Loucy (cell line): Measurements from ENCODE around the gene MYO3B.

Experiments
- H2AFZ ChIP-seq: fragments of 200-600 bp; sonication (generic); 2 replicates; pipeline ENCODE4 v1.6.0; 2016; ENCODE audit warnings: antibody characterized with exemption, mild to moderate bottlenecking, low read length, moderate library complexity
- H3F3A ChIP-seq: fragments of 200-600 bp; 2 replicates; pipeline ENCODE4 v1.6.0; 2016; ENCODE audit warnings: antibody characterized with exemption, low read depth, mild to moderate bottlenecking
- H3K27me3 ChIP-seq: fragments of 200-600 bp; sonication (generic); 2 replicates; pipeline ENCODE4 v1.6.1; 2014; ENCODE audit warnings: low read length, mild to moderate bottlenecking; ENCODE audit not compliant: insufficient read depth, poor library complexity, severe bottlenecking
- H3K36me3 ChIP-seq: fragments of 200-600 bp; sonication (generic); 2 replicates; pipeline ENCODE4 v1.6.1; 2016; ENCODE audit warnings: low read length; ENCODE audit not compliant: insufficient read depth
- H3K4me1 ChIP-seq: fragments of 200-600 bp; sonication (generic); 2 replicates; pipeline ENCODE4 v1.5.1; 2014; ENCODE audit warnings: low read length, mild to moderate bottlenecking; ENCODE audit not compliant: insufficient read depth, poor library complexity, severe bottlenecking
- H3K4me2 ChIP-seq: fragments of 200-600 bp; sonication (generic); 2 replicates; pipeline ENCODE4 v1.6.0; 2014; ENCODE audit warnings: antibody characterized with exemption, low read length, low read depth, mild to moderate bottlenecking; ENCODE audit not compliant: poor library complexity, severe bottlenecking
- H3K4me3 ChIP-seq: fragments of 200-600 bp; sonication (generic); 2 replicates; pipeline ENCODE4 v1.5.1; 2014; ENCODE audit warnings: low read length, mild to moderate bottlenecking, mixed read lengths; ENCODE audit not compliant: poor library complexity, severe bottlenecking
- H3K79me2 ChIP-seq: fragments of 200-600 bp; sonication (generic); 2 replicates; pipeline ENCODE4 v1.6.1; 2014; ENCODE audit warnings: low read length; ENCODE audit not compliant: insufficient read depth
- H3K9ac ChIP-seq: fragments of 200-600 bp; sonication (generic); 2 replicates; pipeline ENCODE4 v1.6.0; 2014; ENCODE audit warnings: mild to moderate bottlenecking, low read depth, low read length, moderate library complexity; ENCODE audit not compliant: poor library complexity, severe bottlenecking
- H3K9me2 ChIP-seq: fragments of 200-600 bp; sonication (generic); replicated peaks from 2 replicates; pipeline ENCODE4 v1.6.1; 2016; ENCODE audit warnings: low read depth, low read length, mixed read lengths
- H3K9me3 ChIP-seq: fragments of 200-600 bp; sonication (generic); 2 replicates; pipeline ENCODE4 v1.6.1; 2014; ENCODE audit warnings: mild to moderate bottlenecking, antibody characterized with exemption, low read length, low read depth; ENCODE audit not compliant: insufficient read depth
- H4K20me1 ChIP-seq: fragments of 200-600 bp; sonication (generic); 2 replicates; pipeline ENCODE4 v1.6.0; 2014; ENCODE audit warnings: antibody characterized with exemption, low read length, mild to moderate bottlenecking; ENCODE audit not compliant: insufficient read depth, poor library complexity, severe bottlenecking
- CTCF ChIP-seq: fragments of 200-600 bp; sonication (generic); conservative IDR thresholded peaks from 2 replicates; pipeline ENCODE4 v1.5.1; 2014; ENCODE audit warnings: mild to moderate bottlenecking, antibody characterized with exemption, low read length
- EZH2phosphoT487 ChIP-seq: fragments of 200-600 bp; IDR thresholded peaks from 2 replicates; pipeline ENCODE4 v1.6.1; 2018; ENCODE audit warnings: antibody characterized with exemption, mild to moderate bottlenecking, moderate library complexity, borderline replicate concordance

MYO3B gene

GRCh38 chr2:170216428-170216827 lies 38.5 kb downstream of the MYO3B start:
- no peak overlapping the region for H3K9ac ChIP-seq

GRCh38 chr2:170216981-170217380 lies 39.0 kb downstream of the MYO3B start:
- Histone ChIP-seq H3K4me1 (no peaks in the 10 kb centered on the region), H3F3A (no peaks in the 10 kb centered on the region), H3K9ac (no peak overlapping the region), H3K4me3 (no peak overlapping the region), H3K4me2 (no peak overlapping the region), H3K27me3 (no peaks in the 10 kb centered on the region), H3K9me2 (no peaks in the 10 kb centered on the region), H3K9me3 (no peaks in the 10 kb centered on the region), H4K20me1 (no peaks in the 10 kb centered on the region), H3K79me2 (no peaks in the 10 kb centered on the region), H2AFZ (no peak overlapping the region), H3K36me3 (no peaks in the 10 kb centered on the region)
- TF ChIP-seq CTCF (no peak), EZH2phosphoT487 (no peak)

More at GRCh38 chr2:170216428-170216827, 38.5 kb downstream of the MYO3B start:
- TF ChIP-seq EZH2phosphoT487 (no peak), CTCF (no peak)
- Histone ChIP-seq H3K4me3 (no peak overlapping the region), H3K79me2 (no peaks in the 10 kb centered on the region), H3K9me3 (no peaks in the 10 kb centered on the region), H3K27me3 (no peaks in the 10 kb centered on the region), H3K4me2 (no peak overlapping the region), H3K9me2 (no peaks in the 10 kb centered on the region), H3K36me3 (no peaks in the 10 kb centered on the region), H4K20me1 (no peaks in the 10 kb centered on the region), H3K4me1 (no peaks in the 10 kb centered on the region), H2AFZ (no peak overlapping the region), H3F3A (no peaks in the 10 kb centered on the region)

- H2AFZ ChIP-seq: no peak overlapping the region
- H3K36me3 ChIP-seq: no peaks in the 10 kb centered on the region
- no peak overlapping the region for H3K4me2 ChIP-seq
- H4K20me1 ChIP-seq: no peaks in the 10 kb centered on the region
- peaks cover 6% of the 10 kb centered on the region for H3K4me1 ChIP-seq
- no peaks in the 10 kb centered on the region for H3K9me3 ChIP-seq
- H3K27me3 ChIP-seq: no peaks in the 10 kb centered on the region
- H3K9ac ChIP-seq: no peak overlapping the region
- no peaks in the 10 kb centered on the region for H3K9me2 ChIP-seq
- TF ChIP-seq EZH2phosphoT487 (no peak), CTCF (no peak)
- H3K79me2 ChIP-seq: no peaks in the 10 kb centered on the region
- no peak overlapping the region for H3K4me3 ChIP-seq
- H3F3A ChIP-seq: no peaks in the 10 kb centered on the region
These were observed 39.9 kb downstream of the MYO3B start for GRCh38 chr2:170217778-170218251.
